Fibroblast of lung (primary cell): ENCODE data around the gene UPB1. TPM values are rescaled to one million over a fixed set of nuclear protein-coding genes. Genes with fewer than 3 reads are reported as not detected.
"Not testable (repeated sequence)": the region's sequence is repeated elsewhere in the genome, so short reads cannot be mapped to it uniquely, and the experiment has no call there.

Source experiments
- DNase-seq, 2 donors: peaks; one replicate each; pipeline versions ENCODE4 v3.0.0 to v3.0.0-alpha.2; 2010; ENCODE audit warnings: low read depth in 2 of 2
- H2AFZ ChIP-seq: 2 replicates; pipeline ENCODE4 v1.5.1; 2012; ENCODE audit warnings: low read length, control low read depth, inconsistent platforms
- H3K27ac ChIP-seq: 2 replicates; pipeline ENCODE4 v1.5.1; 2011; ENCODE audit warnings: low read length, control low read depth; ENCODE audit not compliant: insufficient read depth
- H3K27me3 ChIP-seq: 2 replicates; pipeline ENCODE4 v1.5.1; 2011; ENCODE audit warnings: mild to moderate bottlenecking, low read length; ENCODE audit not compliant: control insufficient read depth, insufficient read depth
- H3K36me3 ChIP-seq: 2 replicates; pipeline ENCODE4 v1.5.1; 2011; ENCODE audit warnings: low read length; ENCODE audit not compliant: control insufficient read depth, insufficient read depth
- H3K4me1 ChIP-seq: 2 replicates; pipeline ENCODE4 v1.5.1; 2011; ENCODE audit warnings: low read length; ENCODE audit not compliant: control insufficient read depth, insufficient read depth; ENCODE audit errors: extremely low read depth
- H3K4me2 ChIP-seq: 2 replicates; pipeline ENCODE4 v1.5.1; 2011; ENCODE audit warnings: low read length, control low read depth; ENCODE audit not compliant: insufficient read depth; ENCODE audit errors: extremely low read depth
- H3K4me3 ChIP-seq, 4 experiments: fragments of 200-600 bp in 1 of 4; sonication (generic) in 1 of 4; replicated peaks in 1 of 4; 2 replicates each; pipeline ENCODE4 v1.5.1; 2011 to 2016; ENCODE audit warnings: low read length in 4 of 4, low read depth in 3 of 4, mild to moderate bottlenecking in 3 of 4, control low read depth in 2 of 4, inconsistent platforms in 1 of 4, mixed read lengths in 1 of 4; ENCODE audit not compliant: insufficient read depth in 1 of 4; ENCODE audit errors: control extremely low read depth in 1 of 4
- H3K79me2 ChIP-seq: 2 replicates; pipeline ENCODE4 v1.5.1; 2012; ENCODE audit warnings: mild to moderate bottlenecking, low read length, inconsistent platforms; ENCODE audit not compliant: control insufficient read depth, insufficient read depth
- H3K9ac ChIP-seq: 2 replicates; pipeline ENCODE4 v1.5.1; 2011; ENCODE audit warnings: mild to moderate bottlenecking, low read length, control low read depth; ENCODE audit not compliant: insufficient read depth
- H3K9me3 ChIP-seq: 2 replicates; pipeline ENCODE4 v1.5.1; 2012; ENCODE audit warnings: low read depth, low read length; ENCODE audit not compliant: control insufficient read depth, insufficient read depth
- H4K20me1 ChIP-seq: 2 replicates; pipeline ENCODE4 v1.5.1; 2011; ENCODE audit warnings: low read length; ENCODE audit not compliant: control insufficient read depth, insufficient read depth; ENCODE audit errors: extremely low read depth
- EZH2 ChIP-seq: IDR thresholded peaks from 2 replicates; pipeline ENCODE4 v1.5.1; 2012; ENCODE audit warnings: low read length, control low read depth, mild to moderate bottlenecking; ENCODE audit errors: missing control alignments
- polyA plus RNA-seq, 2 donors: library from polyadenylated mRNA; depleted of rRNA in 1 of 2; stranded (reverse) in 1 of 2; unstranded in 1 of 2; fragments of >200 nt; gene quantifications; 2 replicates each; pipeline ENCODE4 v1.2.1, GENCODE V29; 2011 to 2012; ENCODE audit warnings: missing spikeins in 1 of 2
- total RNA-seq: library from RNA; depleted of rRNA; stranded (reverse); fragments of >200 nt; gene quantifications from 2 replicates; pipeline ENCODE4 v1.2.1, GENCODE V29; 2014
- TF ChIP-seq, protein P1 (sequence below), 2 donors: IDR thresholded peaks in 1 of 2; conservative IDR thresholded peaks in 1 of 2; 1 replicate in 1 of 2; 2 replicates in 1 of 2; pipeline ENCODE4 v1.5.1; 2011 to 2012; ENCODE audit warnings: low read length in 2 of 2, control low read depth in 1 of 2, inconsistent platforms in 1 of 2, low read depth in 1 of 2, mild to moderate bottlenecking in 1 of 2

The UPB1 gene
- total and polyA plus RNA-seq, 2 donors (not counting 1 experiment from before 2014, with no cell fraction given): 0.05 TPM; not detected in 1

DNA sequence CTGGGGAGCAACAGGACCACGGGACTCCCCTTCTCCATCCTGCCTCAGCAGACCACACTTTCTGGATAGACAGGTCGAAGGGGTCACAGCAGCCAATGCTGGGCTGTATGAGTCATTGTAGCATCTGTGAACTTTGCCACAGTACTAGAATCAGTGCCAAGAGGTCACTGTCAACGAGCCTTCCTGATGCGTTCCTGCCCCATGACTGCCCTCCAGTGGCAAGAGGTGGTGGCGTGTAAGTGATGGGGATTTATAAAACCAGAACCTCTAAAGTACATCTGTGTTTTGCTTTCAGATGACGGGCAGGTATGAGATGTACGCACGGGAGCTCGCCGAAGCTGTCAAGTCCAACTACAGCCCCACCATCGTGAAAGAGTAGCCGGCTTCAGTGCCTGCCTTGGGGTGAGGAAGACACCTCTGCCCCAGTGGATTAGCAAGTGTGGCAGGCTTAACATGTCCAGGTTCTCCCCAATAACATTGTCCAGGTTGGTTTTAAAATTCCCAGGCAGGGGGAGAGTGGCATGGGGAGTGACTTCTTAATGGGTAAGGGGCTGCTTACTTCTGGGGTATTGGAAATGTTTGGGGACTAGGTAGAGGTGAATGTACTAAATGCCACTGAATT lies 30.4 kb downstream of the UPB1 start:
- Histone ChIP-seq H3K36me3 (no peaks in the 10 kb centered on the region), H3K9ac (no peak overlapping the region), H3K27ac (no peak overlapping the region), H3K9me3 (no peaks in the 10 kb centered on the region), H3K4me1 (peaks cover 4% of the 10 kb centered on the region), H4K20me1 (no peaks in the 10 kb centered on the region), H3K4me2 (no peak overlapping the region), H3K79me2 (no peaks in the 10 kb centered on the region), H3K4me3 (no peak overlapping the region), H3K27me3 (no peaks in the 10 kb centered on the region), H2AFZ (peak overlapping the region; percentile 67)
- TF ChIP-seq, protein P1, sequence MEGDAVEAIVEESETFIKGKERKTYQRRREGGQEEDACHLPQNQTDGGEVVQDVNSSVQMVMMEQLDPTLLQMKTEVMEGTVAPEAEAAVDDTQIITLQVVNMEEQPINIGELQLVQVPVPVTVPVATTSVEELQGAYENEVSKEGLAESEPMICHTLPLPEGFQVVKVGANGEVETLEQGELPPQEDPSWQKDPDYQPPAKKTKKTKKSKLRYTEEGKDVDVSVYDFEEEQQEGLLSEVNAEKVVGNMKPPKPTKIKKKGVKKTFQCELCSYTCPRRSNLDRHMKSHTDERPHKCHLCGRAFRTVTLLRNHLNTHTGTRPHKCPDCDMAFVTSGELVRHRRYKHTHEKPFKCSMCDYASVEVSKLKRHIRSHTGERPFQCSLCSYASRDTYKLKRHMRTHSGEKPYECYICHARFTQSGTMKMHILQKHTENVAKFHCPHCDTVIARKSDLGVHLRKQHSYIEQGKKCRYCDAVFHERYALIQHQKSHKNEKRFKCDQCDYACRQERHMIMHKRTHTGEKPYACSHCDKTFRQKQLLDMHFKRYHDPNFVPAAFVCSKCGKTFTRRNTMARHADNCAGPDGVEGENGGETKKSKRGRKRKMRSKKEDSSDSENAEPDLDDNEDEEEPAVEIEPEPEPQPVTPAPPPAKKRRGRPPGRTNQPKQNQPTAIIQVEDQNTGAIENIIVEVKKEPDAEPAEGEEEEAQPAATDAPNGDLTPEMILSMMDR (conservative IDR thresholded peaks at IDR 0.05 in 1 of 2, IDR thresholded peaks at IDR 0.05 in 1 of 2; ENCODE audit: low read depth in 1 of 2, low read length in 2 of 2): peak; percentile 92 to 95
- TF ChIP-seq EZH2: no peak
- DNase-seq: peak; percentile 34 to 71

DNA sequence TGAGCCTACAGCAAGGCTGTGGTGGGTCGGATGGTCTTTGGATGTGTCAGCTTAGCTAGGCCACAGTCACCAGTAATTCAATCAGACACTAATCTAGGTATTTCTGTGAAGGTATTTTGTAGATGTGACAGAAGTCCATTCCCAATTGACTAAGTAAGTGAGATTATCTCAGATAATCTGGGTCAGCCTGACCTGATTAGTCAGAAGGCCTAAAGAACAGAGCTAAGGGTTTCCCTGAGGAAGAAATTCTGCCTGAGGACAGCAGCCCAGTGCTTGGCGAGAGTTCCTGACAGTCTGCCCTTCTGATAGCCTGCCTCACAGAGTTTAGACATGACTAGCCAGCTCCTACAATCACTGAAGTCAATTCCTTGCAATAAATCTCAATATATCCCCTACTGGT lies 31.1 kb downstream of the UPB1 start:
- Histone ChIP-seq H3K9me3 (no peaks in the 10 kb centered on the region), H3K27ac (no peak overlapping the region), H3K27me3 (no peaks in the 10 kb centered on the region), H3K79me2 (no peaks in the 10 kb centered on the region), H3K36me3 (no peaks in the 10 kb centered on the region), H3K4me3 (no peak overlapping the region), H3K4me2 (no peak overlapping the region), H4K20me1 (no peaks in the 10 kb centered on the region), H3K9ac (no peak overlapping the region), H3K4me1 (peaks cover 4% of the 10 kb centered on the region), H2AFZ (no peak overlapping the region)
- no peak for DNase-seq
- TF ChIP-seq EZH2: no peak
- TF ChIP-seq, protein P1 (conservative IDR thresholded peaks at IDR 0.05 in 1 of 2, IDR thresholded peaks at IDR 0.05 in 1 of 2; ENCODE audit: low read depth in 1 of 2, low read length in 2 of 2): no peak

DNA sequence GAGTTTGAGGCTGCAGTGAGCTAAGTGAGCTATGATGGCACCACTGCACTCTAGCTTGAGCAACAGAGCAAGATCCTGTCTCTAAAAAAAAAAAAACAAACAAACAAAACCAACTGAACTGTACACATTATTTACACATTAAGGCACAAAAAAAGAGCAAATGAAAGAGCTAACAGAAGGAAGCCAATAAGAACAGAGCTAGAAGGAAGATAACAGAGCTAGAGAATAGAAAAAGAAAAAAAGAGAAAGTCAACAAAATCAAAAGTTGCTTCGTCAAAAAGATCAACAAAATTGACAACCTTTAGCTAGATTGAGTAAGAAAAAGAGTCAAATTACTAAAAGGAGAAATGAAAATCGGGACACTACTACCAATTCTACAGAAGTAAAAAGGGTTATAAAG lies 34.8 kb downstream of the UPB1 start:
- no peak overlapping the region for H3K4me2 ChIP-seq

DNA sequence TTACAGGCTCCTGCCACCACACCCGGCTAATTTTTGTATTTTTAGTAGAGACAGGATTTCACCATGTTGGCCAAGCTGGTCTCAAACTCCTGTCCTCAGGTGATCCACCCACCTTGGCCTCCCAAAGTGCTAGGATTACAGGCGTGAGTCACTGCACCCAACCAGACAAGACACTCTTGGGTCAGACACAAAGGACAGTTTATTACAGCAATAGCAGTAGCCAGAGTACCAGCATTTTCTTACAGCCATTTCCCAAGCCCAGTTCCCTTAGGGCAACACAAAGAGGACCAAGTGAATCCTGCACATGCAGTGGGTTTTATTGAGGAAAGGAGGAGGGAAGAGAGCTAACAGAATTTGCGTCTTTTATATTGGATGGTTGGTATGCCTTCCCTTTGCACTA lies 35.8 kb downstream of the UPB1 start:
- not testable (repeated sequence) for H4K20me1 ChIP-seq, H3K4me3 ChIP-seq, DNase-seq, H3K79me2 ChIP-seq, H2AFZ ChIP-seq, H3K9me3 ChIP-seq, H3K4me1 ChIP-seq, H3K9ac ChIP-seq, H3K4me2 ChIP-seq, H3K27me3 ChIP-seq, H3K27ac ChIP-seq, H3K36me3 ChIP-seq

More for the DNA sequence above, 34.8 kb downstream of the UPB1 start:
- no peaks in the 10 kb centered on the region for H3K36me3 ChIP-seq
- H3K79me2 ChIP-seq: no peaks in the 10 kb centered on the region
- TF ChIP-seq EZH2: no peak
- TF ChIP-seq, protein P1 (conservative IDR thresholded peaks at IDR 0.05 in 1 of 2, IDR thresholded peaks at IDR 0.05 in 1 of 2; ENCODE audit: low read depth in 1 of 2, low read length in 2 of 2): no peak
- H3K4me1 ChIP-seq: peaks cover 4% of the 10 kb centered on the region
- H3K9me3 ChIP-seq: no peaks in the 10 kb centered on the region
- no peaks in the 10 kb centered on the region for H4K20me1 ChIP-seq
- no peak overlapping the region for H3K4me3 ChIP-seq
- no peak overlapping the region for H3K9ac ChIP-seq
- H3K27me3 ChIP-seq: peaks cover 3% of the 10 kb centered on the region
- no peak for DNase-seq
- no peak overlapping the region for H2AFZ ChIP-seq
- no peak overlapping the region for H3K27ac ChIP-seq
